IMR-90 (cell line): ENCODE data around the gene DVL3.

Source experiments
- POLR2A ChIP-seq: IDR thresholded peaks from 2 replicates; pipeline ENCODE4 v1.6.1; 2012; ENCODE audit warnings: mild to moderate bottlenecking, low read depth, low read length
- SMC3 ChIP-seq: fragments of 150-350 bp; IDR thresholded peaks from 2 replicates; pipeline ENCODE4 v1.6.1; 2016; ENCODE audit warnings: low read depth, mild to moderate bottlenecking, antibody characterized with exemption, low read length, moderate library complexity
- TF ChIP-seq, protein P1 (sequence below): conservative IDR thresholded peaks from 2 replicates; pipeline ENCODE4 v1.5.1; 2012; ENCODE audit warnings: mild to moderate bottlenecking, low read depth, low read length, improper control_type of control experiment

DNA sequence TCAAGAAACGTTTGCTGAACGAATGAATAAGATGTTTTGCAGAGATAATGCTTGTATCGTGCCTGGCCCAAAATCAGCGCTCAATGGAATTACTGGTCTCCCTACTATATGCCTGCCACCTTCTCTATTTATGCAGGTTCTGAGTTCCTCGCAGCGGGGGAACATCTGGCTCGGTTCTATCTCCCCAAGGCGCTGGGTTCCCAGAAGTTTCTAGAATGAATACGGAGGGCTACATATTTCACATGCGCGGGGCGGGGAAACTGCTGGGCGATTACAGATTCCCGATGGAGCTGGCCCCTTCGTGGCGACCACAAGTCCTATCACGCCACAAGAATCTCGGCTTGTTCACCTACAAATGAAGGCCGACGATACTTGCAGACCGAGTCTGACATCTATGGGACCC is 20.4 kb upstream of the DVL3 start:
- TF ChIP-seq SMC3 = no peak
- TF ChIP-seq, protein P1, sequence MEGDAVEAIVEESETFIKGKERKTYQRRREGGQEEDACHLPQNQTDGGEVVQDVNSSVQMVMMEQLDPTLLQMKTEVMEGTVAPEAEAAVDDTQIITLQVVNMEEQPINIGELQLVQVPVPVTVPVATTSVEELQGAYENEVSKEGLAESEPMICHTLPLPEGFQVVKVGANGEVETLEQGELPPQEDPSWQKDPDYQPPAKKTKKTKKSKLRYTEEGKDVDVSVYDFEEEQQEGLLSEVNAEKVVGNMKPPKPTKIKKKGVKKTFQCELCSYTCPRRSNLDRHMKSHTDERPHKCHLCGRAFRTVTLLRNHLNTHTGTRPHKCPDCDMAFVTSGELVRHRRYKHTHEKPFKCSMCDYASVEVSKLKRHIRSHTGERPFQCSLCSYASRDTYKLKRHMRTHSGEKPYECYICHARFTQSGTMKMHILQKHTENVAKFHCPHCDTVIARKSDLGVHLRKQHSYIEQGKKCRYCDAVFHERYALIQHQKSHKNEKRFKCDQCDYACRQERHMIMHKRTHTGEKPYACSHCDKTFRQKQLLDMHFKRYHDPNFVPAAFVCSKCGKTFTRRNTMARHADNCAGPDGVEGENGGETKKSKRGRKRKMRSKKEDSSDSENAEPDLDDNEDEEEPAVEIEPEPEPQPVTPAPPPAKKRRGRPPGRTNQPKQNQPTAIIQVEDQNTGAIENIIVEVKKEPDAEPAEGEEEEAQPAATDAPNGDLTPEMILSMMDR = no peak
- TF ChIP-seq POLR2A = no peak
